Gastrocnemius medialis (tissue), 4 donors: ENCODE measurements around the gene HTR1D.

ENCODE experiments used
- POLR2A ChIP-seq, 2 donors: fragments of 450-650 bp; IDR thresholded peaks; one replicate each; pipeline ENCODE4 v1.6.1; 2017; ENCODE audit warnings: antibody characterized with exemption in 2 of 2, mild to moderate bottlenecking in 2 of 2, moderate library complexity in 2 of 2
- TF ChIP-seq, protein P1 (sequence below), 5 experiments: fragments of 450-650 bp in 3 of 5; fragments of 200-600 bp in 2 of 5; sonication (generic) in 2 of 5; IDR thresholded peaks in 4 of 5; conservative IDR thresholded peaks in 1 of 5; 1 replicate in 4 of 5; 2 replicates in 1 of 5; pipeline ENCODE4 v1.5.1; 2016 to 2019; ENCODE audit warnings: antibody characterized with exemption in 5 of 5, mild to moderate bottlenecking in 3 of 5, moderate library complexity in 3 of 5

- TF ChIP-seq, protein P1, sequence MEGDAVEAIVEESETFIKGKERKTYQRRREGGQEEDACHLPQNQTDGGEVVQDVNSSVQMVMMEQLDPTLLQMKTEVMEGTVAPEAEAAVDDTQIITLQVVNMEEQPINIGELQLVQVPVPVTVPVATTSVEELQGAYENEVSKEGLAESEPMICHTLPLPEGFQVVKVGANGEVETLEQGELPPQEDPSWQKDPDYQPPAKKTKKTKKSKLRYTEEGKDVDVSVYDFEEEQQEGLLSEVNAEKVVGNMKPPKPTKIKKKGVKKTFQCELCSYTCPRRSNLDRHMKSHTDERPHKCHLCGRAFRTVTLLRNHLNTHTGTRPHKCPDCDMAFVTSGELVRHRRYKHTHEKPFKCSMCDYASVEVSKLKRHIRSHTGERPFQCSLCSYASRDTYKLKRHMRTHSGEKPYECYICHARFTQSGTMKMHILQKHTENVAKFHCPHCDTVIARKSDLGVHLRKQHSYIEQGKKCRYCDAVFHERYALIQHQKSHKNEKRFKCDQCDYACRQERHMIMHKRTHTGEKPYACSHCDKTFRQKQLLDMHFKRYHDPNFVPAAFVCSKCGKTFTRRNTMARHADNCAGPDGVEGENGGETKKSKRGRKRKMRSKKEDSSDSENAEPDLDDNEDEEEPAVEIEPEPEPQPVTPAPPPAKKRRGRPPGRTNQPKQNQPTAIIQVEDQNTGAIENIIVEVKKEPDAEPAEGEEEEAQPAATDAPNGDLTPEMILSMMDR (IDR thresholded peaks at IDR 0.05 in 4 of 5, conservative IDR thresholded peaks at IDR 0.05 in 1 of 5), result no peak
- TF ChIP-seq POLR2A (IDR thresholded peaks at IDR 0.05), result no peak
These were observed 5.0 kb upstream of the HTR1D start for GRCh38 chr1:23222331-23222730.
